Measurements from ENCODE around the gene SLC28A2.
A peak's percentile ranks its signal among the peaks of the same experiment; 100 is the strongest.

The SLC28A2 gene

GRCh38 chr15:45251888-45252287 lies at the start of gene SLC28A2:
SLC28A2 (plus strand) TSS chr15:45252234; CDS start chr15:45253216, 982 bp downstream.
- Histone ChIP-seq H3K9me2 (replicated peaks; ENCODE audit: control insufficient read depth, low read length) (no peaks in the 10 kb centered on the region), H3K27me3 (ENCODE audit: control insufficient read depth, low read length) (no peaks in the 10 kb centered on the region), H3K36me3 (ENCODE audit: control insufficient read depth, low read length) (no peaks in the 10 kb centered on the region), H3K27ac (ENCODE audit: low read depth, low read length) (no peak within 1 kb of the TSS), H3K4me3 (ENCODE audit: low read length) (no peak within 1 kb of the TSS), H3F3A (ENCODE audit: control insufficient read depth, insufficient read depth) (no peaks in the 10 kb centered on the region), H4K20me1 (ENCODE audit: control insufficient read depth, insufficient read depth, low read depth, low read length) (no peaks in the 10 kb centered on the region), H3K79me2 (ENCODE audit: control insufficient read depth, low read length) (no peaks in the 10 kb centered on the region), H3K4me2 (ENCODE audit: low read length) (no peak within 1 kb of the TSS), H3K9me3 (ENCODE audit: control insufficient read depth, insufficient read depth, low read length) (no peaks in the 10 kb centered on the region), H3K4me1 (ENCODE audit: control insufficient read depth, low read length) (no peaks in the 10 kb centered on the region)
- no peak for TF ChIP-seq EZH2phosphoT487 (IDR thresholded peaks at IDR 0.05; ENCODE audit: borderline replicate concordance, low read length)
- TF ChIP-seq CTCF (IDR thresholded peaks at IDR 0.05; ENCODE audit: low read depth, low read length, poor library complexity, severe bottlenecking), result no peak

- Histone ChIP-seq H3K79me2 (ENCODE audit: control insufficient read depth, low read length) (no peaks in the 10 kb centered on the region), H3F3A (ENCODE audit: control insufficient read depth, insufficient read depth) (peaks cover 14% of the 10 kb centered on the region), H3K27me3 (ENCODE audit: control insufficient read depth, low read length) (peaks cover 1% of the 10 kb centered on the region; the same call in 1 of the 2 replicates), H4K20me1 (ENCODE audit: control insufficient read depth, insufficient read depth, low read depth, low read length) (no peaks in the 10 kb centered on the region), H3K9me3 (ENCODE audit: control insufficient read depth, insufficient read depth, low read length) (no peaks in the 10 kb centered on the region), H3K4me1 (ENCODE audit: control insufficient read depth, low read length) (peaks cover 26% of the 10 kb centered on the region), H3K36me3 (ENCODE audit: control insufficient read depth, low read length) (no peaks in the 10 kb centered on the region), H3K4me3 (ENCODE audit: low read length) (no peak overlapping the region), H3K9me2 (replicated peaks; ENCODE audit: control insufficient read depth, low read length) (no peaks in the 10 kb centered on the region), H3K27ac (ENCODE audit: low read depth, low read length) (no peak overlapping the region), H3K4me2 (ENCODE audit: low read length) (no peak overlapping the region)
- TF ChIP-seq EZH2phosphoT487 (IDR thresholded peaks at IDR 0.05; ENCODE audit: borderline replicate concordance, low read length), result no peak
- no peak for TF ChIP-seq CTCF (IDR thresholded peaks at IDR 0.05; ENCODE audit: low read depth, low read length, poor library complexity, severe bottlenecking)
Observed at GRCh38 chr15:45203182-45203581, 48.9 kb upstream of the SLC28A2 start.

GRCh38 chr15:45205192-45205591 lies 46.8 kb upstream of the SLC28A2 start:
- no peaks in the 10 kb centered on the region for H3K36me3 ChIP-seq (ENCODE audit: control insufficient read depth, low read length)
- H3K9me3 ChIP-seq (ENCODE audit: control insufficient read depth, insufficient read depth, low read length), result no peaks in the 10 kb centered on the region
- H3K27me3 ChIP-seq (ENCODE audit: control insufficient read depth, low read length), result peaks cover 3% of the 10 kb centered on the region; the same call in 1 of the 2 replicates
- peaks cover 6% of the 10 kb centered on the region; the same call in 1 of the 2 replicates for H3F3A ChIP-seq (ENCODE audit: control insufficient read depth, insufficient read depth)
- H3K4me3 ChIP-seq (ENCODE audit: low read length), result no peak overlapping the region
- no peak overlapping the region for H3K4me2 ChIP-seq (ENCODE audit: low read length)
- H3K9me2 ChIP-seq (replicated peaks; ENCODE audit: control insufficient read depth, low read length), result no peaks in the 10 kb centered on the region
- peak; percentile 96 for TF ChIP-seq CTCF (IDR thresholded peaks at IDR 0.05; ENCODE audit: low read depth, low read length, poor library complexity, severe bottlenecking)
- no peak for TF ChIP-seq EZH2phosphoT487 (IDR thresholded peaks at IDR 0.05; ENCODE audit: borderline replicate concordance, low read length)
- no peak overlapping the region for H3K27ac ChIP-seq (ENCODE audit: low read depth, low read length)
- no peaks in the 10 kb centered on the region for H3K79me2 ChIP-seq (ENCODE audit: control insufficient read depth, low read length)
- no peaks in the 10 kb centered on the region for H4K20me1 ChIP-seq (ENCODE audit: control insufficient read depth, insufficient read depth, low read depth, low read length)
- peaks cover 17% of the 10 kb centered on the region for H3K4me1 ChIP-seq (ENCODE audit: control insufficient read depth, low read length)
